GM19397 (cell line): ENCODE measurements around the gene MRPS26.
A peak's percentile ranks its signal among the peaks of the same experiment; 100 is the strongest.
"Not testable (repeated sequence)": the region's sequence is repeated elsewhere in the genome, so short reads cannot be mapped to it uniquely, and the experiment has no call there.

Experiments
- ATAC-seq: cut with Tn5 transposase; IDR thresholded peaks from one replicate; pipeline ENCODE4 v1.9.1; 2021; ENCODE audit warnings: mild to moderate bottlenecking, moderate library complexity; ENCODE audit not compliant: unreplicated experiment

MRPS26 gene

DNA sequence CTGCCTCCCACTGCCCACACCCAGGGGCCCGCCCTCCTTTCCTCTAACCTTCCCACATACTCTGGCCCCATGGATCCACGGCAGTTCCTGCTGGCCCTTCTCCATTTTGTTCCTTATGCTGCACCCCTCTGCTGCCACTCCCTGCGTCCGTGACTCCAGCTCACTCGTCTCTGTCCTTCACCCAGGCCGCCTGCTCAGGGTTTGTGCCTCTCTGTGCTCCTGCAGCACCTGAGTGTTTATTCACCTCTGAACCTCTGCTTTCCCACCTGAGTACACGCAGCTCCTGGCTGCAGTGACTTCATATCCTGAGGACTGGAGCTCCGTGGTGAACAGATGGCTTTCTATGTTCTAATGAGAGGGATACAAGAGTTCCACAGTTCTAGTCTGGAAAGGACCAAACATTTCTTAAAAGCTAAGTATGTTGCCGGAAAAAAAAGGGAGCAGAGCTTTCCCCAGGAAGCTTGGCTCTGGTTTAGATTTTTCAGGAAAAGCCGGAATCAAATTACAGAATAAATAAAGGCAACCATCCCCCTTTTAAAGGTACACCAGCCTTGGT is 3.9 kb upstream of the MRPS26 start:
- no peak for ATAC-seq

DNA sequence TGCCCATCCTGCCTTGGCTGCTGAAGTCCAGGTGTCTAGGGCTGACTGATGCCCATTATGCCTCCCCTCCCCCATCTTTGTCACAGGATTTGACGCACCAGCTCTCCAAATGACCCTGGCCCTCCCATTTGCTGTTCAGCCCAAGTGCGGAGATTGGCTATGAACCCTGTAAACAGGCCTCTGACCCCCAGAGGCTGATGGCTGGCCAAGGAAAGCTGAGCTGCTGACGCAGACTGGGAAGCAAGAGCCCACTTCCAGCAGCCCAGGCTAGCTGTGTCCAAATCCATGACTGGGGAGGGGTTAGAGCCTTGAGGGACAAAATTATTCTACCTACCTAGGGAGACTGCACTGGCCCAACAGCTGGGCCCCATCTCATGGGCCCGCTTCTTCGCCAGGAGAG is 3.2 kb upstream of the MRPS26 start:
- no peak for ATAC-seq

DNA sequence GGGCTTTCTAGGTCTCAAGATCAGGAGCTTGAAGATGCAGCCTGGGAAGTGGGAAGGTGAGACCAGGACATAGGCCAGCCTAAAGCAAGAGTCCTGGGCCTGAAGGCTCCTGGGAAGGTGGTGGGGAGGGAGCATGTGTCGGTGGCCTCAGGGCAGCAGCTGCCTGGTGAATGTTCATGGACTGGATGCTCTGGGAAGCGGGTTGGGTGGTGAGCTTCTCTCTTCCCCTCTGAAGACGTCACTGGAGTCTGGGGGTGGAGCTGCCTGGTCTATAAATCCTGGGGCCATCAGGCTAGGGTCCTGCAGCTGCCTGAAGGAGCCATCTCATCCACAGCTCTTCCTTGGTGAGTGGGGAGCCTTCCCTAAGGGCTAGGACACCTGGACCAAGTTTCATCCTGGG is 2.5 kb upstream of the MRPS26 start, which contains the start of gene GNRH2:
GNRH2 (plus strand) TSS at position 301 of the 400 bp plus-strand sequence. CDS start 793 bp downstream, outside the sequence.
- ATAC-seq, result no peak

DNA sequence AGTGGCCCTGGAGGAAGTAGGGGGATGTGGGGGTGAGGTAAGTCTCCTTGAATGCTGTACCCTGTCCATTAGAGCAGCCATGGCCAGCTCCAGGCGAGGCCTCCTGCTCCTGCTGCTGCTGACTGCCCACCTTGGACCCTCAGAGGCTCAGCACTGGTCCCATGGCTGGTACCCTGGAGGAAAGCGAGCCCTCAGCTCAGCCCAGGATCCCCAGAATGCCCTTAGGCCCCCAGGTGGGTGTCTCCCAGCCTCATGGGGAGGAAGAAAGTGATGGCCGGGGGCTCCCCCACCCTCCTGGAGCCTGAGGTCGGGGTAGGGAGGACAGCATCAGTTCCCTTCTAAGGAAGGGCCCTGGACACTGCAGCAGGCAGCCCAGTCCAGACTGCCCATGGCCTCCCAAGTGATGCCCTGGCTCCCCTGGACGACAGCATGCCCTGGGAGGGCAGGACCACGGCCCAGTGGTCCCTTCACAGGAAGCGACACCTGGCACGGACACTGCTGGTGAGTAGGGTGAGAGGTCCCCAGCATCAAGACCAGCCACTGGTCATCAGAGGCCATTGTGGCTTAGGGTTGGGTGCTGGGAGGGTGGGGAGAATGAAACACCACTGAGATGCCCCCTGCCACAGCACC is 1.4 kb upstream of the MRPS26 start:
- no peak for ATAC-seq

DNA sequence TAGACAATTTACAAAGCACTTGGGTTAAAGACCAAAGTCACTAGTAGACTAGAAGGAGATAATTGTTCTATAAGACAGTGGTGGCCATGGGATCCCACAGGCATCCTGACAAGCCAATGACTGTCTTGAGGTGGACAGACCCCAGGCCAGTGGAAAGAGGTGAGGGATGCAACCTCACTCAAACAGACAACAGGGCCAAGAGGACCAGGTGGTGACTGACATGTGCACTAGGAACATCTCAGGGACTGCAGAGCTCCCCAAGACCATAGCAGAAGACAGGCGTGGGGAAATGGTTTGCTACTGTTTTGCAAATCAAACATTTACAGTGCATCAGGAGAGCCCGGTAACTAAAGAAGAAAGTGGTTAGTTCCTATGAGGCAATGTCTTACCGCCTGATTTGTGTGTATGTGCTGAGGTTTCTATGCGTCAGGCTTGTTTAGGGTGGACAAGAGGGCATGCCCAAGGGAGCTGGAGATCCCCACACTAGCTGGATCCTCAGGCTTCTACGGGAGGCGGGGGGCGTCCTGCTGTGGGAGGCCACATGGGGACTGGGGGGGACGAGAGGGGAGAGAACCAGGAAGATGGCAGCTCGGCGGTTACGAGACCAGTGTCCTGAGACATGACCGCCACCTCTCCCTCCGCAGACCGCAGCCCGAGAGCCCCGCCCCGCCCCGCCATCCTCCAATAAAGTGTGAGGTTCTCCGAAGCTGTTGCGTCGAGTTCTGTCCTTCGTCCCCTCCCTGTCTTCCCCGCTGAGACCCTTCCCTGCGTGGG is 623 bp upstream of the MRPS26 start:
- peak; percentile 41 for ATAC-seq

DNA sequence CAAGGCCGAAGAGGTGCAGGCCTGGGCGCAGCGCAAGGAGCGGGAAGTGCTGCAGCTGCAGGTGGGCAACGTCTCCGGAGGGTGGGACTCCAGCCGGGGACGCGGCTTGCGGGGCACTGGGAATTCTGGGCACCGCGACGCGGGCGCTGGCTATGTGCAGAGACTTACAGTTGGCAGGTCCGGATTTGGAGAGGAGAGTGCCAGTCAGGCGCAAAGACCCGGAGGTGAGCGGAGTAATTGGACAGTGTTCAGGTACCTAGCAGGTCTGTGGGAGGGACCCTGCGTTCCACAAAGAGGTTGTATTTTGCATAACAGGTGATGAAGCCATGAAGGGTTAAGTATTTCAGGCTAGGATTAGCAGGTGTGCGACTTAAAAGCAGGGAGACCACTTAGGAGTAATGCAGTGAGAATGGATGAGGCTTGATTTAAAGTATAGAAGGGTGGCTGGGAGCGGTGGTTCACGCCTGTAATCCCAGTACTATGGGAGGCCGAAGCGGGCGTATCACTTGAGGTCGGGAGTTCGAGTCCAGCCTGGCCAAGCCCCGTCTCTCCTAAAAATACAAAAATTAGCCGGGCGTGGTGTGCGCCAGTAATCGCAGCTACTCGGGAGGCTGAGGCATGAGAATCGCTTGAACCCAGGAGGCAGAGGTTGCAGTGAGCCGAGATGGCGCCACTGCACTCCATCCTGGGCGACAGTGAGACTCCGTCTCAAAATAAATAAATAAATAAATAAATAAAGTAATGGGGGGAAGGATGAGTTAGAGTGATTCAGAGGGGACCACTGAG is 1.0 kb downstream of the MRPS26 start:
- ATAC-seq, result no peak

DNA sequence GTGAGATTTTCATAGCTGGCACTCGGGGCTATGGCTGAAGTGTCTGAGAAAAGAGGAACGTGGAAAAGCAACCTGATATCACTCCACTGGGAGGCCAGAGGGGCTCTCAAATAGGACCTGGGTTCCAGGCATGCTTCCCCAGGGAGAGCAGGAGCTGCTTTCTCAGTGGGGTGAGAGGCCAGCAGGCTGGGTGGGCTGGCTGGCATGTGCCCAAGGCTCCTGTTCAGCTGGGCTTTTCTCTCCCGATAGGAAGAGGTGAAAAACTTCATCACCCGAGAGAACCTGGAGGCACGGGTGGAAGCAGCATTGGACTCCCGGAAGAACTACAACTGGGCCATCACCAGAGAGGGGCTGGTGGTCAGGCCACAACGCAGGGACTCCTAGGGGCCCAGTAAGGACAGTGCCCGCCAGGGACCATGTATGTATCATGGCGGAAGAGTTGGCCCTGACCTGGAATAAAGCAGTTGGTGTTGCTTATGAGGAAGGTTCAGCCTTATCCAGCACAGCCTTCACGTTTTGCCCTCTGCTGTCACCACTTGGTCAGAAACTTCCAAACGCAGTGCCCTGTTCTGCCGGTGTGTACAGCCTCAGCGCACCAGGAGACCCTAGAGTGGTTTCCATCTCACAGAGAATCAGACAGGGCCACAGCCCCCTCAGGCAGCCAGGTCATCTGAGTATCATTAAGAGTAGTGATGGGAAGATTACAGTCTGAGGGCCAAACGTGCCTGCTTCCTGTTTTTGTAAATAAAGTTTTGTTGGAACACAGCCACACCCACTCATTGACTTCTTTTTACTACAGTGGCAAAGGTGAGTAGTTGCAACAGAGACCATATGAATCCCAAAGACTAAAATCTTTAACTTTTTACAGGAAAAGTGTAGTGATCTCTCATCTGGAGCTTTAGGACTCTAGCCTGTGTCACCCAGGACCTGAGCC is 1.9 kb downstream of the MRPS26 start:
- no peak for ATAC-seq

DNA sequence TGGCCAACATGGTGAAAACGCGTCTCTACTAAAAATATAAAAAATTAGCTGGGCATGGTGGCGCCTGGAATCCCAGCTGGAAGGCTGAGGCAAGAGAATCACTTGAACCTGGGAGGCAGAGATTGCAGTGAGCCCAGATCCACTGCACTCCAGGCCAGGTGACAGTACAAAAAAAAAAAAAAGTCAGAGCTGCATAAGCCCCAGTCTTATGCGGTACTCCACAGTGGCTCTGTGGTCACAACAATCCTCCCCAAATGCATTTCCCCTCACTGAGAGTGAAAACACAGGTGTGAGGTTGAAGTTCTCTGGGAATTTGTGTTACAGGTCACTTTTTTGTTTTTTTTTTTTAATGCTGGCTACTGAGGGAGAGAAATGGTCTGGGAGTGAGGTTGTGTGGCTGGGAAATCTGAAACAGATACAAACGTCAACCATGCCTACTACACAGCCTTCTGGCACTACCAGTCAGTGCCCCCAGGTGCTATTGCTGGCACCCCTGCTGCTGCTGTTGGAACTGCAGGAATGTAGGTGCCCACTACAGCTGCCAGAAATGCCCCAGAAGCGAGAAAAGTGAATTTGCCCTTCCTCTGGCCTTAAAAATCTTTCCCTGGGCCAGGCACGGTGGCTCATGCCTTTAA is 5.7 kb downstream of the MRPS26 start:
- no peak for ATAC-seq

DNA sequence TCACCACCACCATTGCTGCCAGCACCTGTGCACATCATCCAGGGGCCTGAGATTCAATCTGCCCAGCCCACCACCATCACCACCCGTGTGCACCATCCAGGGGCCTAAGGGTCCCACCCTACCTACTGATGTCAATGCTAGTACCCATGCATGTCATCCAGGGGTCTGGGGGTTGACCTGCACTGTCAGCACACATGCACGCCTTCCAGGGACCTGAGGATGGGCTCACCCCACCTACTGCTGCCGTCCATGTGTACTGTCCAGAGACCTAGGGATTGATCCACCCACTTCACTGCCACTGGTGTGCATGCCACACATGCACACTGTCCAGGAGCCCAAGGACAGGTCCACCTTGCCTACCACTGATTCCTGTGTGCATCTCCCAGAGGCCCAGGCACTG is 13.6 kb downstream of the MRPS26 start:
- ATAC-seq, result no peak

DNA sequence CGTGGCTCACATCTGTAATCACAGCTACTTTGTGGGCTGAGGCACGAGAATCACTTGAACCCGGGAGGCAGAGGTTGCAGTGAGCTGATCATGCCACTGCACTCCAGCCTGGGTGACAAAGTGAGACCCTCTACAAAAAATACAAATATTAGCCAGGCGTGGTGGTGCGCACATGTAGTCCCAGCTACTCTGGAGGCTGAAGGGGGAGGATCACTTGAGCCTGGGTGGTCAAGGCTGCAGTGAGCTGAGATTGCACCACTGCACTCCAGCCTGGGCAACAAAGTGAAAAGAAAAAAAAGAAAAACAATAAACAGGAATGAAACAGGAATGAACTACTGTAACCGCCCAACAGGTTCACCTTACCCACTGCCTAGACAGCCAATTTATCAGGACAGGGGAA is 18.3 kb downstream of the MRPS26 start:
- ATAC-seq, result not testable (repeated sequence)

DNA sequence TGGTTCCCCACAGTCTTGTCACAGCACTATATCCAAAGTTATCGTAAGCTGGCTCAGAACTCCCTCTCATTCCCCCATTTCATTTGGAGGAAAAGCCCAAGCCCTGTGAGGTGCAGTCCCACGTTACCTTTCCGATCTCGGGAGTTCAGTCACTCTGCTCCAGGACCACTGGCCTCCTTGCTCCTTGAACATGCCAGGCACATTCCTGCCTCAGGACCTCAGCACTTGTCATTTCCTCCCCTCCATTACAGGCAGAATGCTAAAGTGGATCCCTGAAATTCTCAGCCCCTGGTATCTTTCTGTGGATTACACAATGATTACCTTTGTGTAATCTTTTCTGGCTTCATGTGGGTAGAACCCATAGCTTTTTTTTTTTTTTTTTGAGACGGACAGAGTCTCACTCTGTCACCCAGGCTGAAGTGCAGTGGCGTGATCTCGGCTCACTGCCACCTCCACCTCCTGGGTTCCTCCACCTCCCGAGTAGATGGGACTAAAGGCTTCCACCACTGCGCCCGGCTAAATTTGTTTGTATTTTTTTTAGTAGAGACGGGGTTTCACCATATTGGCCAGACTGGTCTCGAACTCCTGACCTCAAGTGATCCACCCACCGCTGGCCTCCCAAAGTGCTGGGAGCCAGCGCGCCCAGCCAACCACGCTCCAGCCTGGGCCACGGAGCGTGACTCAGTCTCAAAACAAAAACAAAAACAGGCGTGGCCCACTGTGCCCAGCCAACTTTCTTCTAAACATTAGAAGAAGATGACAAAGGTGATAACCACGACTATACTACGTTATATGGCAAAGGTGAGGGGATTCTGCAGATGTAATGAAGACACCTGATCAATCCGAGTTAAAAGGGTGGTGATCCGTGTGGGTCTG is 21.5 kb downstream of the MRPS26 start:
- ATAC-seq, result no peak

DNA sequence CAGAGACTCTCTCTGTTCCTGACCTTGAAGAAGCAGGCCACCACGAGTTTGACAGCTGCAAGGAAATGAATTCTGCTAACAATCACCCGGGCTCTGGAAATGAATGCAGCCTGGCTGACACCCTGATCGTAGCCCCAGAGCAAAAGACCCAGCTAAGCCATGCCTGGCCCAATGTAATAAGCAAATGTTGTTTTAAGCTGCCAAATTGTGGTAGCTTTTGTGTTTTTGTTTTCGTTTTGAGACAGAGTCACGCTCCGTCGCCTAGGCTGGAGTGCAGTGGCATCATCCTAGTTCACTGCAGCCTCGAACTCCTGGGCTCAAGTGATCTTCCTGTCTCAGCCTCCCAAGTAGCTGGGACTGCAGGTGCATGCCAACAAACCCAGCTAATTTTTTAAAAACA is 22.2 kb downstream of the MRPS26 start:
- ATAC-seq, result no peak

DNA sequence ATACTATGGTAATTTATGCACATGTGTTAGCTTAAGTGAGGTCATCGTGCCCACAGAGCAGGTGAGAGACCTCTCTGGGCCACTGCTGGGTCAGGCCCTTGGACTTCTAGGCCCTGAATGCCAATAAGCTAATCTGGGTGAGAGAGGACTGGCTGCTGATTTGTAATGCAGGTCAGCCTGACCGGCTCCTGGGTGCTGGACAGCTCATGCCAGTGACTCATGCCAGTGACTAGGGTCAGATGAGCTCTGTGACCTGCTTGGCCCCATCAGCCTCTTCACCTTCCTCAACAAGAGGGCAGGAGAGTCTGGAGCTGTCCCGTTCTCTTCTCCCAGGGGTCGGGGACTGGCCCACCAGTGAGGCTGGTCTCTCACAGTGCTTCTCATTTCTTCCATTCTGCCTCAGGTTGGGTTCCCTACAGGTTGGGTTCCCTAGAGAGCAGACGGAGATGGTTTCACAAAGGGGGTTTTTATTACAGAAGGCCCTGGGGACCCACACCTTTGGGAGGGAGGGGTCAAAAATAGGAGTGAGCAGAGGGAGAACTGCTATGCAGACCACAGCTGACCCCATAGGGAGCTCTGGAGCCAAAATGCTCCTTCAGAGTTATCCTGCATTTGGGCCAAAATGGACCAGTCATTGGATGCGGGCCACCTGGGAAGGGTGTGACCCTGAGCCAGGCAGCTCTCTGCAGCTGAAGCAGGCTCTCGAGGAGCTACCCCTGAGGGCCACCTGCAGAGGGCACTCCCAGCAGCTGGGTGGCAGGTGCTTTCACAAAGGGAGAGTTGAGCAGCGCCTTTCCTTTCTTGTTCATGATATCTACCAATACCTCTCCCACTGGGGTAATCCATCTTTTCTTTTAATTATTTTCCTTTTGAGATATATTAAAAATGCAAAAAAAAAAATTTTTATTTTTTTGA is 23.4 kb downstream of the MRPS26 start:
- ATAC-seq, result no peak

DNA sequence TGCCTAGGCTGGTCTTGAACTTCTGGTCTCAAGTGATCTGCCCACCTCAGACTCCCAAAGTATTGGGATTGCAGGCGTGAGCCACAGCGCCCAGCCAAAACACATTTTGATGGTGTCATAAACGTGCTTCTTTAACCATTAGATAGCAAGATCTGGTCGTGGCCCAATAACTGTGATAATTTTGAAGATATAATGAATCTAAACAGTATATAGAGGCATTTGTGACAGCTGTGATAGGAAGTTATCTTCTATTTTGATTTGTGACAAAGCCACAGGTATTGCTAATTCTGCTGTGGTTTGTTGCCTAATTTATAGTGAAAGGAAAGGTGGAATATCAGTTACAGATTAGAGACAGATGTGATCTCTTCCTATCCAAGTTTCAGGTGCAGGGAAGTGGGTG is 24.9 kb downstream of the MRPS26 start:
- no peak for ATAC-seq

DNA sequence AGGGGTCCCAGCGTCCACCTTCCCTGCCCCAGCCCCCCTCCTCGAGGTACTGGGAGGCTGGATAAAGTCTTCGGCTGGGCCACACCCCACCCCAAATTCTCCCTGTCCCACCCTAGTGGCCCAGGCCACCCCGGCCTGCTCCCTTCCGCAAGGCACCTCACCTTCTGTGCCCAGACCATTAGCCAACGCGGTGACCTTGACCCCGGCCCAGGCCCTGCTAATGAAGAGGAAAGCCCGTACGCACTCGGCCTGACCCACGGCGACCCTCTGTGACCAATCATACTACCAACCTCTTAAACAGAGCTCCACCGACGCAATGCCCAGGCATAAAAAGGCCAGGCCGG is 25.4 kb downstream of the MRPS26 start:
- no peak for ATAC-seq

DNA sequence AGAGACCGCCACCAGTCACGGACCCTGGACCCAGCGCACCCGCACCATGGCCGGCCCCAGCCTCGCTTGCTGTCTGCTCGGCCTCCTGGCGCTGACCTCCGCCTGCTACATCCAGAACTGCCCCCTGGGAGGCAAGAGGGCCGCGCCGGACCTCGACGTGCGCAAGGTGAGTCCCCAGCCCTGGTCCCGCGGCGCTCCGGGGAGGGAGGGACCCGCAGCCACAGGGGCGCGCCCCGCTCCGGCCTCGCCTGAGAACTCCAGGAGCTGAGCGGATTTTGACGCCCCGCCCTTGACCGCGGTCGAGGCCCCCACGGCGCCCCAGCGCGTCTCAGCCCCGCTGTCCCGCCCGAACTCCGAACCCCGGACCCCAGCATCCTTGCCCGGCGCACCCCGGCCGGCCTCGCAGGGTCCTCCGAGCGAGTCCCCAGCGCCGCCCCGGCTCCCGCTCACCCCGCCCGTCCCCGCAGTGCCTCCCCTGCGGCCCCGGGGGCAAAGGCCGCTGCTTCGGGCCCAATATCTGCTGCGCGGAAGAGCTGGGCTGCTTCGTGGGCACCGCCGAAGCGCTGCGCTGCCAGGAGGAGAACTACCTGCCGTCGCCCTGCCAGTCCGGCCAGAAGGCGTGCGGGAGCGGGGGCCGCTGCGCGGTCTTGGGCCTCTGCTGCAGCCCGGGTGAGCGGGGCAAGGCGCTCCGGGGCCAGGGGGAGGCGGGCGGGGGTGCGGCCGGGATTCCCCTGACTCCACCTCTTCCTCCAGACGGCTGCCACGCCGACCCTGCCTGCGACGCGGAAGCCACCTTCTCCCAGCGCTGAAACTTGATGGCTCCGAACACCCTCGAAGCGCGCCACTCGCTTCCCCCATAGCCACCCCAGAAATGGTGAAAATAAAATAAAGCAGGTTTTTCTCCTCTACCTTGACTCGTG is 26.0 kb downstream of the MRPS26 start, which contains the start of gene OXT:
OXT (plus strand) TSS at position 11 of the 920 bp plus-strand sequence; CDS start at position 47, 36 bp downstream.
- ATAC-seq, result no peak
